ENCODE results near the gene RNF115.

Gene RNF115

GRCh38 chr1:145805057-145805456, 18.8 kb downstream of the RNF115 start:
- no peak overlapping the region for H3K27ac ChIP-seq
- H3K27me3 ChIP-seq, result no peaks in the 10 kb centered on the region
- DNase-seq, result no peak
- no peaks in the 10 kb centered on the region for H3K9me3 ChIP-seq
- no peaks in the 10 kb centered on the region for H3K36me3 ChIP-seq
- intact Hi-C loops (cut with DNase I; ENCODE audit: low total_unique reads), result no loop called here
- TF ChIP-seq, protein P1, sequence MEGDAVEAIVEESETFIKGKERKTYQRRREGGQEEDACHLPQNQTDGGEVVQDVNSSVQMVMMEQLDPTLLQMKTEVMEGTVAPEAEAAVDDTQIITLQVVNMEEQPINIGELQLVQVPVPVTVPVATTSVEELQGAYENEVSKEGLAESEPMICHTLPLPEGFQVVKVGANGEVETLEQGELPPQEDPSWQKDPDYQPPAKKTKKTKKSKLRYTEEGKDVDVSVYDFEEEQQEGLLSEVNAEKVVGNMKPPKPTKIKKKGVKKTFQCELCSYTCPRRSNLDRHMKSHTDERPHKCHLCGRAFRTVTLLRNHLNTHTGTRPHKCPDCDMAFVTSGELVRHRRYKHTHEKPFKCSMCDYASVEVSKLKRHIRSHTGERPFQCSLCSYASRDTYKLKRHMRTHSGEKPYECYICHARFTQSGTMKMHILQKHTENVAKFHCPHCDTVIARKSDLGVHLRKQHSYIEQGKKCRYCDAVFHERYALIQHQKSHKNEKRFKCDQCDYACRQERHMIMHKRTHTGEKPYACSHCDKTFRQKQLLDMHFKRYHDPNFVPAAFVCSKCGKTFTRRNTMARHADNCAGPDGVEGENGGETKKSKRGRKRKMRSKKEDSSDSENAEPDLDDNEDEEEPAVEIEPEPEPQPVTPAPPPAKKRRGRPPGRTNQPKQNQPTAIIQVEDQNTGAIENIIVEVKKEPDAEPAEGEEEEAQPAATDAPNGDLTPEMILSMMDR (IDR thresholded peaks at IDR 0.05), result no peak
- H3K4me1 ChIP-seq, result peaks cover 0 to 54% (median 8%) of the 10 kb centered on the region in 4 donors
- H3K4me3 ChIP-seq, result no peak overlapping the region

DNA sequence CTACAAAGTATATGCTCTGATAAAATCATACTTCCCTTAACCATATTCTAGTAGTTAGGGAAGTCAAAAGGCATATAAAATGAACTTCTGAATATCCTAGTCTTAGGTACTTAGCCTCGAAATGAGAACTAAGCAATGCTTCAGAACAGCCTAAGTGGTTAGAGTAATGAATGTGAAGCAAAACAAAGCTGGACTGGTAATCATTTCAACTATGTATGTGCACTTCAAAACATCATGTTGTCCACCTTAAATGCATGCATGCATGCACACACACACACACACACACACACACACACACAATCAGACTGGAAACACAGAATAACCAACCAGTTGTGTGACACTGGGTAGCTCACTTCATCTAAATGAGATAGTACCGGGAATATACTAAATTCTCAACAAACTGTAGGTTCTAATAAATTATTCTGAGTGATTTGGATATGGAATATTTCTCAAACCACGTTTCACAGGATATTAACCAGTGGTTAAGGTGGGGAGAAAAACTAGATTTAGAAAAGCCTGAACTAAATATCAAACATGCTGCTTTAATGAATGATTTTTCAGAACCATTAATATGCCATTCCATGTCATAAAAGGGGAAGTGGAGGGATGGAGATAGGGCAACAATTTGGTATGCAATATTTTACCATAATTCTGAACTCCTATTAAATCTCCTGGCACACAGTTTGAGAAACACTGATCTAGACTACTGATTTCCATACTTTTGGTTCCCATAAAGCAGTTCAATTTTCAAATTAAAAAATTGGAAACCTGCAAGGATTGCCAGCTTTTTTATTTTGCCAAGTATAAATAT, 19.5 kb downstream of the RNF115 start:
- no peaks in the 10 kb centered on the region for H3K27me3 ChIP-seq
- TF ChIP-seq, protein P1 (IDR thresholded peaks at IDR 0.05), result no peak
- H3K4me1 ChIP-seq, result peaks cover 0 to 54% (median 8%) of the 10 kb centered on the region in 4 donors
- H3K36me3 ChIP-seq, result no peaks in the 10 kb centered on the region
- intact Hi-C loops (cut with DNase I; ENCODE audit: low total_unique reads), result no loop called here
- H3K4me3 ChIP-seq, result no peak overlapping the region
- no peak for DNase-seq
- no peaks in the 10 kb centered on the region for H3K9me3 ChIP-seq
- no peak overlapping the region for H3K27ac ChIP-seq

- no peak for DNase-seq
- Histone ChIP-seq H3K4me1 (peaks cover 0 to 31% (median 8%) of the 10 kb centered on the region in 4 donors), H3K9me3 (no peaks in the 10 kb centered on the region), H3K4me3 (no peak overlapping the region), H3K36me3 (no peaks in the 10 kb centered on the region), H3K27me3 (no peaks in the 10 kb centered on the region), H3K27ac (no peak overlapping the region)
- intact Hi-C loops (cut with DNase I; ENCODE audit: low total_unique reads), result no loop called here
- TF ChIP-seq, protein P1 (IDR thresholded peaks at IDR 0.05), result no peak
Observed at GRCh38 chr1:145799806-145800205, 24.1 kb downstream of the RNF115 start.

DNA sequence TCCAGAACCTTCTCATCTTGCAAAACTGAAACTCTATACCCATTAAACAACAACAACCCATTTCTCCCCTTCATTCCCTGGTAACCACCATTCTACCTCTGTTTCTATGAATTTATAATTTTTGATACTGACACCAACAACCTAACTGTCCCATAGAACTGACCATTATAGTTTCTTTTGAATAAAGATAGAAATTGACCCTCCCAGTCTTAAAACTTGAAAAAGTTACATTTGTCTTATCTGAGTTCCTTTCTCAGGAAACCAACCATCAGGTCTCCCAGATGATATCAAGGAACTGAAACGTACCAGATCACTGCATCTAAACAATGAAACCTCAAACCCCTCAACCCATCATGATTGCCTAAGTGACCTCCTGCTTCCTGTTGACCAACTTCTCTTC, 27.1 kb downstream of the RNF115 start:
- Histone ChIP-seq H3K36me3 (no peaks in the 10 kb centered on the region), H3K4me3 (no peak overlapping the region), H3K4me1 (peaks cover 0 to 10% (median 0%) of the 10 kb centered on the region in 4 donors), H3K9me3 (no peaks in the 10 kb centered on the region), H3K27me3 (no peaks in the 10 kb centered on the region), H3K27ac (no peak overlapping the region)
- intact Hi-C loops (cut with DNase I; ENCODE audit: low total_unique reads), result no loop called here
- TF ChIP-seq, protein P1 (IDR thresholded peaks at IDR 0.05), result no peak
- DNase-seq, result no peak

DNA sequence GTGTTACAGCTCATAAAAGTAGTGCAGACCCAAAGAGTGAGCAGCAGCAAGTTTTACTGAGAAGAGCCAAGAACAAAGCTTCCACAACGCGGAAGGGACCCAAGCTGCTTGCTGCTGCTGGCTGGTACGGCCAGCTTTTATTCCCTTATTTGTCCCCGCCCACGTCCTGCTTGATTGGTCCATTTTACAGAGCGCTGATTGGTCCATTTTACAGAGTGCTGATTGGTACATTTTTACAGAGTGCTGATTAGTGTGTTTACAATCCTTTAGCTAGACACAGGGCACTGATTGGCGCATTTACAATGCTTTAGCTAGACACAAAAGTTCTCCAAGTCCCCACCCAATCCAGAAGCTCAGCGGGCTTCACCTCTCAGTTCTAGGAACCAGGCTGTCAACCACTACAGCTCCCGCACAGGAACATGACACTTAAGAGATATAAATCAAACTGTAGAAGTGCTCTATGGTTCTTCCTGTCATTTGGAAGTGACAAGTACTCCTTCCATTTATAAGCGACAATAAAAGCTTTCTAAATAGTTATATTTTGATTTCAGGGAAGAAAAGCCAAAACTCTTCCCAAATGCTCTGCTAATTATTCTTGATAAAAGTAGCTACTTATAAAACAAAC, 28.5 kb downstream of the RNF115 start:
- intact Hi-C loops (cut with DNase I; ENCODE audit: low total_unique reads), result no loop called here
- no peak for DNase-seq
- H3K4me3 ChIP-seq, result no peak overlapping the region
- H3K4me1 ChIP-seq, result peaks cover 0 to 1% (median 0%) of the 10 kb centered on the region in 4 donors
- no peak overlapping the region for H3K27ac ChIP-seq
- H3K27me3 ChIP-seq, result no peaks in the 10 kb centered on the region
- no peaks in the 10 kb centered on the region for H3K36me3 ChIP-seq
- H3K9me3 ChIP-seq, result no peaks in the 10 kb centered on the region
- TF ChIP-seq, protein P1 (IDR thresholded peaks at IDR 0.05), result no peak

Measured in tibial artery (tissue), 4 donors.